ENCODE results near the gene PEAR1. TPM values are rescaled to one million over a fixed set of nuclear protein-coding genes. Genes with fewer than 3 reads are reported as not detected.

The PEAR1 gene
- total RNA-seq, 1 experiment from 2014 or later: 0.39 TPM

DNA sequence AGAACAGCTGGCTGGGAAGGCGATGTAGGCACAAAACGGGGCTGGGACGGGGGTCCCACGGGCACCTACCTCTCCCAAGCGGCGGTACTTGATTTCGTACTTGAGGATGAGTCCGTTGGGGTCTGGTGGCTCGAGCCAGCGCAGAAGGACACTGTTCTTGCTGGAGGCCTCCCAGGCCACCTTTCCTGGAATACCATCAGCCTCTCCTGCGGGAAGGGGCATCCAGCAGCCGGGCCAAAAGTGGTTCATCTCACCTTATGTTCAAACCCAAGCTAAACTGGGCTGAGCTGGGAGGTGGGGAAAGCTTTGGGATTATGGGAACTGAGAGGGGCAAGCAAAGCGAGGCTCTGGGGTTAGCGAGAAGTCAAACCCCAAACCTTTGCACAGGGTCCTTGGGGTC, 48.9 kb upstream of the PEAR1 start:
- no peak for DNase-seq
- H3K4ac ChIP-seq (ENCODE audit: low read depth, low read length): no peak overlapping the region
- no peak overlapping the region for H3K14ac ChIP-seq (ENCODE audit: insufficient read depth, low read length)
- no peak overlapping the region for H2BK12ac ChIP-seq (ENCODE audit: insufficient read length, low read depth, low read length)
- no peak overlapping the region for H2BK5ac ChIP-seq (ENCODE audit: insufficient read length, low read length)
- H3K27me3 ChIP-seq (ENCODE audit: insufficient read depth, low read length): peaks cover 65% of the 10 kb centered on the region
- no peak overlapping the region for H2AFZ ChIP-seq (ENCODE audit: low read length)
- H3K27ac ChIP-seq (ENCODE audit: insufficient read length, low read depth, low read length): no peak overlapping the region
- no peak overlapping the region for H2AK5ac ChIP-seq (ENCODE audit: insufficient read length, low read length)
- peaks cover 94% of the 10 kb centered on the region for H3K27me3 Mint-ChIP-seq (ENCODE audit: low read depth)
- H3K9ac ChIP-seq (ENCODE audit: extremely low read depth, insufficient read length, low read length): no peak overlapping the region
- WGBS (ENCODE audit: extremely low coverage, insufficient read length, low lambda C conversion rate): no CpG with 5 or more reads among the region's 14 CpGs
- H4K5ac ChIP-seq (ENCODE audit: insufficient read length, low read depth, low read length): no peak overlapping the region
- TF ChIP-seq, protein P1, sequence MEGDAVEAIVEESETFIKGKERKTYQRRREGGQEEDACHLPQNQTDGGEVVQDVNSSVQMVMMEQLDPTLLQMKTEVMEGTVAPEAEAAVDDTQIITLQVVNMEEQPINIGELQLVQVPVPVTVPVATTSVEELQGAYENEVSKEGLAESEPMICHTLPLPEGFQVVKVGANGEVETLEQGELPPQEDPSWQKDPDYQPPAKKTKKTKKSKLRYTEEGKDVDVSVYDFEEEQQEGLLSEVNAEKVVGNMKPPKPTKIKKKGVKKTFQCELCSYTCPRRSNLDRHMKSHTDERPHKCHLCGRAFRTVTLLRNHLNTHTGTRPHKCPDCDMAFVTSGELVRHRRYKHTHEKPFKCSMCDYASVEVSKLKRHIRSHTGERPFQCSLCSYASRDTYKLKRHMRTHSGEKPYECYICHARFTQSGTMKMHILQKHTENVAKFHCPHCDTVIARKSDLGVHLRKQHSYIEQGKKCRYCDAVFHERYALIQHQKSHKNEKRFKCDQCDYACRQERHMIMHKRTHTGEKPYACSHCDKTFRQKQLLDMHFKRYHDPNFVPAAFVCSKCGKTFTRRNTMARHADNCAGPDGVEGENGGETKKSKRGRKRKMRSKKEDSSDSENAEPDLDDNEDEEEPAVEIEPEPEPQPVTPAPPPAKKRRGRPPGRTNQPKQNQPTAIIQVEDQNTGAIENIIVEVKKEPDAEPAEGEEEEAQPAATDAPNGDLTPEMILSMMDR (conservative IDR thresholded peaks at IDR 0.05): no peak
- H2BK120ac ChIP-seq (ENCODE audit: low read depth, low read length, poor library complexity, severe bottlenecking): no peak overlapping the region
- no peaks in the 10 kb centered on the region for H3K79me2 ChIP-seq (ENCODE audit: insufficient read depth, low read length)
- H4K91ac ChIP-seq (ENCODE audit: insufficient read length, low read depth, low read length): no peak overlapping the region
- peak overlapping the region; percentile 56 to 82 for H3K4me3 Mint-ChIP-seq
- H3K9me3 Mint-ChIP-seq: no peaks in the 10 kb centered on the region; a peak in 1 of 5 replicates
- H4K20me1 ChIP-seq (ENCODE audit: control insufficient read depth, insufficient read depth, insufficient read length): no peaks in the 10 kb centered on the region
- peak overlapping the region; percentile 50 for H3K4me2 ChIP-seq (ENCODE audit: insufficient read depth, insufficient read length, low read length)
- H3K79me1 ChIP-seq (ENCODE audit: insufficient read depth, low read depth, low read length, poor library complexity, severe bottlenecking): no peaks in the 10 kb centered on the region
- no peak overlapping the region; a peak in 1 of 7 replicates for H3K27ac Mint-ChIP-seq
- no peak overlapping the region for H3K18ac ChIP-seq (ENCODE audit: insufficient read length, low read depth, low read length)
- peaks cover 17 to 45% of the 10 kb centered on the region in 2 experiments for H3K4me1 Mint-ChIP-seq
- H3K9me3 ChIP-seq (ENCODE audit: control insufficient read depth, low read depth, low read length): no peaks in the 10 kb centered on the region
- no peaks in the 10 kb centered on the region for H3K36me3 Mint-ChIP-seq (ENCODE audit: insufficient read depth in 1 of 3, low read depth in 3 of 3)
- H3K4me1 ChIP-seq (ENCODE audit: insufficient read depth, low read length): no peaks in the 10 kb centered on the region
- H2BK20ac ChIP-seq (ENCODE audit: low read depth, low read length, poor library complexity, severe bottlenecking): no peak overlapping the region
- H3K23me2 ChIP-seq (ENCODE audit: insufficient read length, low read depth, low read length, poor library complexity, severe bottlenecking): peaks cover 14% of the 10 kb centered on the region
- H3K23ac ChIP-seq (ENCODE audit: insufficient read length, low read depth, low read length): no peak overlapping the region
- no peak overlapping the region for H3T11ph ChIP-seq (ENCODE audit: low read length)
- H4K8ac ChIP-seq (replicated peaks; ENCODE audit: insufficient read length, low read depth, low read length): no peak overlapping the region
- H2BK15ac ChIP-seq (ENCODE audit: low read depth, low read length): no peak overlapping the region
- H3K56ac ChIP-seq (ENCODE audit: insufficient read length, low read depth, low read length): no peak overlapping the region
